Stimulated activated CD4-positive, alpha-beta T cell treated with anti-CD3 and anti-CD28 coated beads, Interleukin-15, amount 100 ng/mL, for 1 hour (primary cell): ENCODE measurements around the gene GK.
"Not testable (repeated sequence)": the region's sequence is repeated elsewhere in the genome, so short reads cannot be mapped to it uniquely, and the experiment has no call there.

Source experiments
- DNase-seq, 2 donors: peaks; one replicate each; pipeline ENCODE4 v3.0.0-alpha.2; 2020; ENCODE audit warnings: low read depth in 1 of 2, low spot score in 1 of 2

The GK gene

DNA sequence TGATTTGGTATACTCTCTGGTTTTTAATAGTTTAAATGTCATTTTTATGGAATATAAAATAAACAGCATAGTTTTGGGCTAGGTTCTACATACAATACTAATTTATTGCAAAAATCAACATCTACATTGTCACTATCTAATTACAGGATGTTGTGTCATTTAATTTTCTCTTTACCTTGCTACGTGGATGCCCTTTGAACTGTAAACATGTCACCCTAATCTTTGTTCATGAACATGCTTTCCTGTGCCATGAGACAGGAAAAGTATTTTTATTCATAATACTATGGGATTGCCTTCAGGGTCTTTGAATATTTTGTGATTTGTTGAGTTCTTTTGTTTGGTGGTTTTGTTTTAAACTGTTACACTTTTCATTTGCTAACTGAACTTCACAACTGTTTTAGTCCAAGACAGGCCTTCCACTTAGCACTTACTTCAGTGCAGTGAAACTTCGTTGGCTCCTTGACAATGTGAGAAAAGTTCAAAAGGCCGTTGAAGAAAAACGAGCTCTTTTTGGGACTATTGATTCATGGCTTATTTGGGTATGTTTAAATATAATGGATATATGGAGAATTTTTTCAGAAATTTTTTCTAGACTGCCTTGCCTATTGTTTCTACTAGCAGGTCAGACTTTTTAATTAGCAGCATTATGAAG lies 40.9 kb downstream of the GK start:
- no peak for DNase-seq

DNA sequence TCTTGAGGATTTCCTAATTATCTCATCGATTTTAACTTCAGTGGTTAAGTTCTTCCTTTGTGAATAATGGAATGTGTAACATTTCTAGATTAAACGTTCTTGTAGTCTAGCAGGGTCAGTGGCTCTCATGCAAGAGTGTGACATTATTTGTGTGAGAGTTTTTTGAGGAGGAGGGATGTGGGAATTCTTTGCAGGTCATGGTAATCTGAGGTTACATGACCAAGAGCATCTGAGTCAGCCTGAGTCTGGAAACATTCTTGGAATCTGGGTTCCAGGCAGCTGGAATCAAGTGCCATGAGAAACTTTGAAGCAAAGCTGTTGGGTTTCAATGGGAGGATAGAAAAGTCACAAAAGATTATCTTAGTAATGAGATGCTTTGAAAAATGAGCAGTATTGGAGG lies 49.5 kb downstream of the GK start:
- no peak for DNase-seq

DNA sequence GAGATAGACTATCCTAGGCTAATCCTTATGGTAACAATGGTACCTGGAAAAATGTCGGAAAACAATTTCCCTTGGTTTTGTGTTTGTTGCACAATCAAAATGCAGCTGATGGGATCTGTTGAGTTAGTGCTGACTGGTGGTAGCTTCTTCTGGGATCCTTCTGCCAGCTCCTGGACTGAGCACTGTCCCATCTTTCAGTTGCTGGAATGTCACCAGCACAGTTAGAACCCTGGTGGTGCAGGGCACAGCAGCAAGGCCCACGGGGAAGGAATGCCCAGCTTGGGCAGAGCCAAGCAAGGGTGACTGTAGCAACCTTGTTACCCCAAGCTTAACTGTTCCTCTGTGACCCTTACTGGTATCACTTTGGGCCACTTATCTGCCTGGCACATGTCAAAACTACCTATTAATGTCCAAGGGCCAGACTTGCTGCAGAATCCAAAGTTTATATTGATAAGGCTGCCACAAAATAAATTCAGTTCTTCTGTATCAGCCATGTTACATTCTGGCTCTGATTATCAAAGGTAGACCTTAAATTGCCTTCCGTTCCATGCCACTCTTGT lies 53.1 kb downstream of the GK start:
- DNase-seq: no peak

DNA sequence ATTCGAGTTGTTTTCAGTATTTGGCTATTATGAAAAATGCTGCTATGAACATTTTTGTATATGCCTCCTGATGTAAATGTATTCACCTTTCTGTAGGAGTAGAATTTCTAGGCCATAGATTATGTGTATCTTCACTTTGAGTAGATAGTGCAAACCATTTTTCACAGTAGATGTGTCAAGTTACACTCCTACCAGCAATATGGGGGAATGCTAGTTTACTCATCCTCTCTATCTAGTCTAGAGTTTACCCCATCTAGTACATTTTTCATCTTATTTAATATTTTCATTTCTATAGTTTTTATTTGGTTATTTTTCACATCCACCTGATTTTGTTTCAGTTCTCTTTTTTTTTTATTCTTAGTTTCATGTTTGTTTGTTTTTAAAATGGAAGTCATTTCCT lies 59.0 kb downstream of the GK start:
- DNase-seq: no peak

DNA sequence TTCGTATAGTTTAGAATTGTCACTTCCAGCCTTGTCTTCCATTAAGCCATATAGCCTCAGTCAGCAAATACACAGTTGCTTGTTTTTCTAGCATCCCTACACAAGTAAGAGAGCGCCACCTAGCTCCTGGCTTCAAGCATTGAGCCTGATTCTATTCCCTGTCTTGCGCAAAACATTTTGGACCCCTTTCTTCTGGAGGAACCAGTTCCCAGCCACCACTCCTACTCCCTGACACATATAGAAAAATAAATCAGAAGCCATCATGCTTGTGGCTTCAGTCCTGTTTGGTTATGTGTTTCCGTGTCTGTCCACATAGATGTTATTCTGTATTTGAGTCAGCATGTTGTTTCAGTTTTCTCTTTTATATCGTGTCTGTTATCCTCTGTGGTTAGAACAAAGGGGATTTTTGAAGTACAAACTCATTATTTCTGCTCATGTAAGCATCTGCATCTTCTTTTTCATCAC lies 59.9 kb downstream of the GK start:
- DNase-seq: peak; percentile 1 to 3

DNA sequence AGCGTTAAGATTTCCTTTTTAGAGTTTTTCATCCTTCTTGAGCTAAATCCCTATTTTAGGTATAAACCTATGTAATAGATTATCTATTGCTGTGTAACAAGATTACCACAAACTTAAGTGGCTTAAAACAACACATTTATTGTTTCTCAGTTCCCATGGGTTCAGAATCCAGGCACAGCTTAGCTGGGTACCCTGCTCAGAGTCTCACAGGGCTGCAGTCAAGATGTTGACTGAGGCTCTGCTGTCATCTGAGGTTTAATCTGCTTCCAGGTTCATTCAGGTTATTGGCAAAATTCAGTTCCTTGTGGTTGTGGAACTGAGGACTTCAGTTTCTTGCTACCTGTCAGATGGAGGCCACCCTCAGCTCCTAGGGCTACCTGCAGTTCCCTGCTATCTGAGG lies 60.9 kb downstream of the GK start:
- no peak for DNase-seq

DNA sequence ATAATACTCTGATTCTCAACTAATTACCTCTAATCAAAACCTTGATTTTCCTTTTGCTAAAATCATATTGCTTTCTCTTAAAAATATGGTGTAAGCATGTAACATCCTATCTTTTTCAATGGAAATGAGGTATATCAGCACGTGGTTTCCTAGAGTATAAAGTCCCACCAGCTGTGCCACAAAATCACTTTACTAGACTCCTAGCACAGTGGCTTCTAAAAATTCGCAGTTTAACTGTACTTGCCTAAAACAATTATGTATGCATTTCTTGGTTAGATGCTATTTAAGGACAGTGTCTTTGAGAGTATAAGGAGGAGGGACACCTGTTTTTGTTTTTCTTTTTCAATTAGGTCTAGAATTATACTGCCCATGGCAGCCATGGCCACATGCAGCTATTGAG lies 62.8 kb downstream of the GK start:
- DNase-seq: no peak

DNA sequence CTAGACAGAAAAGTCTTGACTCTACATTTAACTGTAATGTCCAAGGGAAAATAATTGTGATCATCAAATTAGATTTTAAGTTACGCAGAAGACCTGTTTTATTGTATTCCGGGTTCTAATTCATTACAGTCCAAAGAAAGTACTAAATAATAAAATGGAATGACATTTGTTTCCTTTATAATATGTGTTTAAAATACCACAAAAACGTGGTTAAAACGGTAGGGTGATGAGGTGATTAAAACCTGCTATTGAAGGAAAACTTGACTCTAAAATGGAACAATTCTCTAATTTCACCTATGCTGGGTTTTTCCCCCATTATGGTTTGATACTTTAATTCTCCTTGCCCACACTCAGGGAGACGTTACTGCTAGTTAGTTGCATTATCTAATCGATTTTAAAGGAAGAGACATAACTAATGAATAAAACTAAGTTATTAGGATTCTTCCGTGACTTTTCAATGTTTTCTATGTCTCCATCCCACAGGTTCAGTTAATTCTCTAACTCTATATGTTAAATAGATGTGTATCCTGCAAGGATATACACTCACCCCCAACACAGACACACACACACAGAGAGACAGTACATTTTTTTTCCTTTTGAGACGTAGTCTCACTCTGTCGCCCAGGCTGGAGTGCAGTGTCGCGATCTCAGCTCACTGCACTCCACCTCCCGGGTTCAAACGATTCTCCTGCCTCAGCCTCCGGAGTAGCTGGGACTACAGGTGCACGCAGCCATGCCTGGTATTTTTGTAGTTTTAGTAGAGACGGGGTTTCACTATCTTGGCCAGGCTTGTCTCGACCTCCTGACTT lies 80.8 kb downstream of the GK start:
- no peak for DNase-seq

DNA sequence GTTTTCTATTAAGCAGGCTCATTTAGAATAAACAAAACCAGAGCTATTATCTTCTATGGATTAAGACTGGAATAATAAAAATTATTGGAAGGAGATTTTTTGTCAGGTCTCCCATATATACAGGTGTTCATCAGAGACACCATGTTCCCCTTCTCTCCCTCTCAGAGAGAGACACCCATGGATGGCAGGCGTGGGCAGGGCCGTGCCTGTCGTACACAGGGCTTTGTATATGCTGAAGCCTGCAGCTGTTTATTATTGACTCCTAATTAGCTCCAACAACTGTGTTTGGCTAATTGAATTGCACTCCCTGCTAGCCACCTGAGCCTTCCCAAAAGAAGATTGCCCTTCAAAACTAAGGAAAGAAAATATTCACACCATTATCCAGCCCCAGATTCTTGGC lies 81.6 kb downstream of the GK start:
- no peak for DNase-seq

DNA sequence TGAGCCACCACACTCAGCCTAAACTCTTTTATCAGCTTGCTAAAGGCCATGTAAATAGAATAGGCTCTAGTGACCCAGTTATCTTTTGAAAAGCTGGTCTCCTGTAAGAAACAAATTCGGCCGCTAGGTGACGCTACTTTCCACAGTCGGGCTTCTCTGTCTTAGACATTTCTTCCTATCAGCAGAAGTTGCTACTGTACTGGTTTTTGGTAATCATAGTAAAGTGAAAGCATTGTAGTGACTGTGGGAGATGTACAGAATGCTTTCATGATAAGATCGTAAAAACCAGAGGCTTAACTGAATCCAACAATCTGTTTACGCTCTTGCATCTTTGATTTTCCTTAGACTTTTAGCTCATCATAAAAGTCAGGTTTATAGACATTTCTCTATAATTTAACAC lies 82.6 kb downstream of the GK start:
- DNase-seq: peak; percentile 5 to 48

DNA sequence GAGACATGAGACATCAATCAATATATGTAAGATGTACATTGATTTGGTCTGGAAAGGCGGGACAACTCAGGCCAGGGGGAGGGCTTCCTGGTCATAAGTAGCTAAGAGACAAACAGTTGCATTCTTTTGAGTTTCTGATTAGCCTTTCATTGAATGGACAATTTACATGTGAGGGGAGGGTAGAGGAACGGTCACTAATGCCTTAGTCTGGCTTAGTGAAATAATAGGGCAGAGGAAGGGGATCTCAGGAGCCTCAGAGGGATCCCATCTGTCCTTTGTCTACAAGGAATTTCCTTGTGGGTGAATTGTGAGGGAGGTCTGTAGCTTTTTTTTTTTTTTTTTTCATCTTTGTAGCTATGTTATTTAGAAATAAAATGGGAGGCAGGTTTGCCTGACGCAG lies 88.3 kb downstream of the GK start:
- DNase-seq: no peak

DNA sequence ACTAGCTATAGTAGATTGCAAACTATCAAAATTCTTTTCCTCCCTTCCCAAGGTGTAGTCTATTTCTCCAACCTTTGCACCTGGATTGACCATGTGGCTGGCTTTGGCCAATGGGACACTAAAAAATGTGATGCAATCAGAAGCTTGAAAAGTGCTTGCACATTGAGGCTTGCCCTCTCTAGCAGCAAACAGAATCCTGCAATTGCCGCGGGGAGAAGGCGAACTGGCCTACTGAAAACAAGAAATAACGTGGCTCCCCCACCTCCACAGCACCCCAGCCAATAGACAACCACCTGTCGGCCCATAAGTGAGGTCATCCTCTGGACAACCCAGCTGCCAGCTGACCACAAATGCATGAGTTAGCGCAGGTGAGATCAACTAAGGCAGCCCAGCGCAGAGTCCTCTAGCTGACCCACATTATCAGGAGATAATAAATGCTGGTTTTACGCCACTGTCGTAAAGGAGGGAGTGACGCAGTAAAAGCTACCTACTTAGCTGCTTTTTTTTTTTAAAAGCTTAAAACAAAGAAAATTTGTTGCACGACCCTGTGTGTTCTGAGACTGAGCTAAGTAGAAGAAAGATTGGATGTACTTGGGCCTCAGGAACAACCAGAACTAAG lies 95.2 kb downstream of the GK start:
- DNase-seq: no peak

DNA sequence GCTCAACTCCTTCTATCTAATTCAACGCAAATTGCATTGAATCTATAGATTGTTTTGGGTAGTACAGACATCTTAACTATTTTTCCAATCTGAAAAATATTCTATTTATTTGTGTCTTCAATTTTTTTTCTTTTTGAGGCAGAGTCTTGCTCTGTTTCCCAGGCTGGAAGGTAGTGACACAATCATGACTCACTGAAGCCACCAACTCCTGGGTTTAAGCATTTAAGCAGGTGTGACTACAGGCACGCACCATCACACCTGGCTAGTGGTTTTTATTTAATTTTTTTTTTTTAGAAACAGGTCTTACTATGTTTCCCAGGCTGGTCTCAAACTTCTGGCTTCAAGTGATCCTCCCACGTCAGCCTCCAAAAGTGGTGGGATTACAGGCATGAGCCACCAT lies 98.3 kb downstream of the GK start:
- no peak for DNase-seq

DNA sequence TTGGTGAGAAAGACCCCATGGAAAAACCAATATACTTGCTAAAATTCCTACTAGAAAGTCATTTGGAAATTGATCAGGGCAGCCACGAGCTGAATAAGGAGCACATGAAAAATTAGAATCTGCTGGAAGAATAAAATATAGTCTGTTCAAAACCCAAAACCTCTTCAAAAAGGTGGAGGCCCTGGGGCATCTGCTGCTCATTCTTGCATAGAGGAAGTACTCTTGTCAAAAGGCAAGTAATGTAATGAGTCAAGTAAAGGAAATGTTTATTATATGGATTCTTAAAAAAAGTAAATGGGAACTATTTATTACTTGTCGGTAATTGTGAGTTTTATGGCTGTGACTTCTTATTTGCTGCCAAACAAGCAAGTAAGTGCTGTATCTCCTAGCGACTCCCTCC lies 109.5 kb downstream of the GK start:
- no peak for DNase-seq

DNA sequence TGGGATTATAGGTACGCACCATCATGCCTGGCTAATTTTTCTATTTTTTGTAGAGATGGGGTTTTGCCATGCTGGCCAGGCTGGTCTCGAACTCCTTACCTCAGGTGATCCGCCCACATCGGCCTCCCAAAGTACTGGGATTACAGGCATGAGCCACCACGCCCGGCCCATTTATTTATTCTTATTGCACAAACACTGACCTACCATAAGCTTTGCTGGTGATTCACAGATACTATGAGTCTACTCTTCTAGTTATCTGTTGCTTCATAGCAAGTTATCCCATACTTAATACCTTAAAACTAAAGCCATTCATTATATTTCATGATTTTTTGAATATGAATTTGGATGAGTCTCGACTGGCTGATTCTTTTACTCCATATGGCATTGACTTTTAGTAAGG lies 120.5 kb downstream of the GK start:
- DNase-seq: not testable (repeated sequence)

DNA sequence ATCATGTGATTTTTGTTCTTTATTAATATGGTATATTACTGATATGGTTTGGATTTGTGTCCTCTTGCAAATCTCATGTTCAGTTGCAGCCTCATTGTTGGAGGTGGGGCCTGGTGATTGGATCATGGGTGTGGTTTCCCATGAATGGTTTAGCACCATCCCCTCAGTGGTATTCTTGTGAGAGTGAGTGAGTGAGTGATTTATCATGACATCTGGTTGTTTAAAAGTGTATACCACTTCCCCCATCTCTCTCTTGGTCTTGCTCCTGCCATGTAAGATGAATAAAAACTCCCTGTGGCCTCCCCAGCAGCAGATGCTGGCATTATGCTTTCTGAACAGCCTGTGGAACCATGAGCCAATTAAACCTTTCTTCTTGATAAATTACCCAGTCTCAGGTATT lies 124.4 kb downstream of the GK start:
- no peak for DNase-seq

DNA sequence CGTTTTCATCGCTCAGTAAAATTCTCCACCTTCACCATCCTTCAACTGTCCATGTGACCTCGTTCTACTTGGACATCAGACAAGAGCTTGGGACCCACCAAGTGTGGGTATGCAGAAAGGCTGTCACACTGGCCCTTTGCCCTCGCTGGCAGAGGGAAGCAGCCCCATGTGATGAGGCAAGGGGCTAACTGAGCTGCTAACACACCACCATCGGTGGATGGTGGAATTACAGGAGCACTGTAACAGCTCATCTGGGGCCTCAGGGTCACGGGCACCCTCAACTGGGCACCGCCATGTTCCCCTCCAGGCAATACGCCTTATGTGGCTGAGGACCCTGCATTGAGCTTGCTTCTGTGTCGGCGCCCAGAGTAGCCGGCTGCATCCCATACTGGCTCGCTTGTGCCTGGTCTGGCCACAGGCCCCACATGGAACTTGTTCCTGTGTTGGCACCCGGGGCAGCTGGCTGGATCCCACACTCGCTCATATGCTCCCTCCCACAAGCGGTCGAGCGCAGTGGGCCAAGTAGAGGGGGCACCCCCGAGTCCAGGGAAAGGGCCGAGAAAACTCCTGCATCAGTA lies 126.3 kb downstream of the GK start:
- no peak for DNase-seq
